Ovary (tissue), 3 donors: ENCODE results near the gene ADCK2.

Source experiments
- POLR2A ChIP-seq: fragments of 450-650 bp; IDR thresholded peaks from one replicate; pipeline ENCODE4 v1.6.1; 2017; ENCODE audit warnings: antibody characterized with exemption, mild to moderate bottlenecking, moderate library complexity
- TF ChIP-seq, protein P1 (sequence below), 3 donors: fragments of 450-650 bp in 2 of 3; fragments of 200-600 bp in 1 of 3; IDR thresholded peaks; one replicate each; pipeline versions ENCODE4 v1.5.1 to v1.8.0; 2016 to 2022; ENCODE audit warnings: antibody characterized with exemption in 3 of 3, mild to moderate bottlenecking in 1 of 3
- donor health status: DM: no; HTN: no; CAD: no.

DNA sequence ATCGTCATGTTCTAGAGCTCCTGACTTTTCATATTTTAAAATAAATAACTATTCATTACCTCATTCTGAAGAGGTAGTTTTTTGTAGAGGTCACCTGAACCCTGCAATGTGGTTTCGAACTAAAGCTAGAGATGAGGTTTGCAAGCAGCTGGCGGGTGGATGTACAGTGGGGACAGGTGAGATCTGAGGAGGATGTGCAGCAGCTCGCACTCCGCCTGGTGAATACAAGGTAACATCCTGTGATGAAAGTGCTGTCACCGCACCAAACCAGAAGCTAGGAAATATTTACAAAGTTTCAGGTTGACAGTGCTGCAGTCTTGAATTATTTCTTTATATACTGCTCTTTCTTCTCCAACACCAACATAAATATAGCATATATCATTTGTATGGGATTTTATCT, 50.3 kb downstream of the ADCK2 start:
- TF ChIP-seq, protein P1, sequence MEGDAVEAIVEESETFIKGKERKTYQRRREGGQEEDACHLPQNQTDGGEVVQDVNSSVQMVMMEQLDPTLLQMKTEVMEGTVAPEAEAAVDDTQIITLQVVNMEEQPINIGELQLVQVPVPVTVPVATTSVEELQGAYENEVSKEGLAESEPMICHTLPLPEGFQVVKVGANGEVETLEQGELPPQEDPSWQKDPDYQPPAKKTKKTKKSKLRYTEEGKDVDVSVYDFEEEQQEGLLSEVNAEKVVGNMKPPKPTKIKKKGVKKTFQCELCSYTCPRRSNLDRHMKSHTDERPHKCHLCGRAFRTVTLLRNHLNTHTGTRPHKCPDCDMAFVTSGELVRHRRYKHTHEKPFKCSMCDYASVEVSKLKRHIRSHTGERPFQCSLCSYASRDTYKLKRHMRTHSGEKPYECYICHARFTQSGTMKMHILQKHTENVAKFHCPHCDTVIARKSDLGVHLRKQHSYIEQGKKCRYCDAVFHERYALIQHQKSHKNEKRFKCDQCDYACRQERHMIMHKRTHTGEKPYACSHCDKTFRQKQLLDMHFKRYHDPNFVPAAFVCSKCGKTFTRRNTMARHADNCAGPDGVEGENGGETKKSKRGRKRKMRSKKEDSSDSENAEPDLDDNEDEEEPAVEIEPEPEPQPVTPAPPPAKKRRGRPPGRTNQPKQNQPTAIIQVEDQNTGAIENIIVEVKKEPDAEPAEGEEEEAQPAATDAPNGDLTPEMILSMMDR (IDR thresholded peaks at IDR 0.05) = no peak
- TF ChIP-seq POLR2A = no peak
